Body of pancreas (tissue), 4 donors: Measurements from ENCODE around the gene KRTAP10-2.

Experiments
- CTCF ChIP-seq, 7 experiments: fragments of 450-650 bp in 4 of 7; fragments of 200-600 bp in 3 of 7; sonication (generic) in 3 of 7; IDR thresholded peaks; one replicate each; pipeline ENCODE4 v1.5.1; 2016 to 2019; ENCODE audit warnings: antibody characterized with exemption in 7 of 7
- POLR2A ChIP-seq, 3 donors: fragments of 450-650 bp; IDR thresholded peaks; one replicate each; pipeline ENCODE4 v1.6.1; 2016; ENCODE audit warnings: antibody characterized with exemption in 3 of 3, mild to moderate bottlenecking in 2 of 3

- TF ChIP-seq CTCF (IDR thresholded peaks at IDR 0.05): no peak
- TF ChIP-seq POLR2A (IDR thresholded peaks at IDR 0.05): no peak
Observed at GRCh38 chr21:44540741-44541288, 10.5 kb downstream of the KRTAP10-2 start.
